Heart left ventricle (tissue), 13 donors: ENCODE results near the gene ECHDC1.

Source experiments
- CTCF ChIP-seq, 12 donors: fragments of 200-600 bp; sonication (generic) in 4 of 12; IDR thresholded peaks; one replicate each; pipeline versions ENCODE4 v1.5.0 to v1.8.0; 2018 to 2022; ENCODE audit warnings: antibody characterized with exemption in 12 of 12, mild to moderate bottlenecking in 5 of 12
- POLR2A ChIP-seq, 2 donors: fragments of 450-650 bp; IDR thresholded peaks; one replicate each; pipeline ENCODE4 v1.6.1; 2017; ENCODE audit warnings: antibody characterized with exemption in 2 of 2, mild to moderate bottlenecking in 2 of 2, moderate library complexity in 2 of 2
- donor health status: ischemic (EF 13 %, LVEDD 7.1; RV severe dilation, severe dysfunction).
- donor health status: DM: no; HTN: yes; CAD: no.
- donor health status: DM: no; HTN: no; CAD: no.
- donor health status: ischemic (EF 25% LVEDD 6.9; RV normal size, moderate dysfunction).
- donor health status: ischemic (EF 25% LVEDD 5.7; RV mildly dilated, moderate dysfunction).
- donor health status: ischemic (EF 35%, LVEDD 5.7; RV mildly dilated, moderate dysfunction).
- donor health status: nonischemic (EF 11% LVEDD 7.7; RV severe dilation, severe dysfunction).
- donor health status: DM: yes; HTN: yes; CAD: no.
- donor health status: PGD.
- donor health status: ischemic (EF 29% LVEDD 5.4; RV normal size, mild dysfunction).
- donor health status: nonischemic (EF 23%, LVEDD 6.1; RV moderate dilation, normal function).

- no peak for TF ChIP-seq CTCF (IDR thresholded peaks at IDR 0.05)
- no peak for TF ChIP-seq POLR2A (IDR thresholded peaks at IDR 0.05)
These were observed 38.0 kb upstream of the ECHDC1 start for GRCh38 chr6:127381384-127381783.
